ENCODE results near the gene THAP6.
"Not testable (repeated sequence)": the region's sequence is repeated elsewhere in the genome, so short reads cannot be mapped to it uniquely, and the experiment has no call there.

THAP6 gene

GRCh38 chr4:75505630-75506029 is 8.6 kb upstream of the THAP6 start:
- no peak overlapping the region for H3K4me3 ChIP-seq (ENCODE audit: low read length)
- H3K4me1 ChIP-seq (ENCODE audit: insufficient read depth, low read length): no peaks in the 10 kb centered on the region
- peaks cover 2% of the 10 kb centered on the region for H3K9me3 ChIP-seq (ENCODE audit: low read length)
- H2AFZ ChIP-seq (ENCODE audit: low read depth, low read length): no peak overlapping the region
- H3K27me3 ChIP-seq (ENCODE audit: insufficient read depth, low read length): no peaks in the 10 kb centered on the region
- H3K36me3 ChIP-seq (ENCODE audit: insufficient read depth, low read length): peaks cover 32% of the 10 kb centered on the region

- not testable (repeated sequence) for H3K9me3 ChIP-seq (ENCODE audit: low read length); H3K27me3 ChIP-seq (ENCODE audit: insufficient read depth, low read length); H2AFZ ChIP-seq (ENCODE audit: low read depth, low read length); H3K4me3 ChIP-seq (ENCODE audit: low read length)
- H3K4me1 ChIP-seq (ENCODE audit: insufficient read depth, low read length): peaks cover 20% of the 10 kb centered on the region
- H3K36me3 ChIP-seq (ENCODE audit: insufficient read depth, low read length): peaks cover 25% of the 10 kb centered on the region
Measured at GRCh38 chr4:75509592-75509991, 4.7 kb upstream of the THAP6 start.

- H3K27me3 ChIP-seq (ENCODE audit: insufficient read depth, low read length): no peaks in the 10 kb centered on the region
- peaks cover 16% of the 10 kb centered on the region for H3K36me3 ChIP-seq (ENCODE audit: insufficient read depth, low read length)
- H3K4me3 ChIP-seq (ENCODE audit: low read length): peak overlapping the region; percentile 3
- no peak overlapping the region for H2AFZ ChIP-seq (ENCODE audit: low read depth, low read length)
- peaks cover 28% of the 10 kb centered on the region for H3K4me1 ChIP-seq (ENCODE audit: insufficient read depth, low read length)
- H3K9me3 ChIP-seq (ENCODE audit: low read length): peaks cover 2% of the 10 kb centered on the region
Measured at GRCh38 chr4:75511841-75512240, 2.4 kb upstream of the THAP6 start.

GRCh38 chr4:75512386-75513211 is 1.7 kb upstream of the THAP6 start:
- Histone ChIP-seq H3K27me3 (ENCODE audit: insufficient read depth, low read length) (no peaks in the 10 kb centered on the region), H3K9me3 (ENCODE audit: low read length) (peaks cover 2% of the 10 kb centered on the region), H3K4me3 (ENCODE audit: low read length) (peak overlapping the region; percentile 90), H3K4me1 (ENCODE audit: insufficient read depth, low read length) (peaks cover 28% of the 10 kb centered on the region), H3K36me3 (ENCODE audit: insufficient read depth, low read length) (peaks cover 18% of the 10 kb centered on the region), H2AFZ (ENCODE audit: low read depth, low read length) (no peak overlapping the region)

GRCh38 chr4:75513526-75514130 is 645 bp upstream of the THAP6 start:
- Histone ChIP-seq H2AFZ (ENCODE audit: low read depth, low read length) (peak overlapping the region; percentile 89), H3K27me3 (ENCODE audit: insufficient read depth, low read length) (no peaks in the 10 kb centered on the region), H3K4me3 (ENCODE audit: low read length) (peak overlapping the region; percentile 90), H3K9me3 (ENCODE audit: low read length) (peaks cover 2% of the 10 kb centered on the region), H3K4me1 (ENCODE audit: insufficient read depth, low read length) (peaks cover 28% of the 10 kb centered on the region), H3K36me3 (ENCODE audit: insufficient read depth, low read length) (peaks cover 22% of the 10 kb centered on the region)

- Histone ChIP-seq H3K9me3 (ENCODE audit: low read length) (peaks cover 3% of the 10 kb centered on the region), H3K36me3 (ENCODE audit: insufficient read depth, low read length) (peaks cover 28% of the 10 kb centered on the region), H3K4me3 (ENCODE audit: low read length) (peak overlapping the region; percentile 90), H2AFZ (ENCODE audit: low read depth, low read length) (peak overlapping the region; percentile 89), H3K27me3 (ENCODE audit: insufficient read depth, low read length) (no peaks in the 10 kb centered on the region), H3K4me1 (ENCODE audit: insufficient read depth, low read length) (peaks cover 28% of the 10 kb centered on the region)
Measured at GRCh38 chr4:75514949-75515612, 808 bp downstream of the THAP6 start.

GRCh38 chr4:75516144-75516543 is 1.9 kb downstream of the THAP6 start:
- peaks cover 28% of the 10 kb centered on the region for H3K4me1 ChIP-seq (ENCODE audit: insufficient read depth, low read length)
- no peak overlapping the region for H3K4me3 ChIP-seq (ENCODE audit: low read length)

GRCh38 chr4:75519452-75519851 is 5.2 kb downstream of the THAP6 start:
- H3K36me3 ChIP-seq (ENCODE audit: insufficient read depth, low read length): peaks cover 44% of the 10 kb centered on the region
- H3K27me3 ChIP-seq (ENCODE audit: insufficient read depth, low read length); H3K4me1 ChIP-seq (ENCODE audit: insufficient read depth, low read length); H2AFZ ChIP-seq (ENCODE audit: low read depth, low read length); H3K9me3 ChIP-seq (ENCODE audit: low read length); H3K4me3 ChIP-seq (ENCODE audit: low read length): not testable (repeated sequence)

More at GRCh38 chr4:75516144-75516543, 1.9 kb downstream of the THAP6 start:
- peaks cover 29% of the 10 kb centered on the region for H3K36me3 ChIP-seq (ENCODE audit: insufficient read depth, low read length)
- no peaks in the 10 kb centered on the region for H3K27me3 ChIP-seq (ENCODE audit: insufficient read depth, low read length)
- H2AFZ ChIP-seq (ENCODE audit: low read depth, low read length): no peak overlapping the region
- H3K9me3 ChIP-seq (ENCODE audit: low read length): peaks cover 3% of the 10 kb centered on the region

- Histone ChIP-seq H2AFZ (ENCODE audit: low read depth, low read length) (no peak overlapping the region), H3K36me3 (ENCODE audit: insufficient read depth, low read length) (peaks cover 62% of the 10 kb centered on the region), H3K27me3 (ENCODE audit: insufficient read depth, low read length) (no peaks in the 10 kb centered on the region), H3K4me1 (ENCODE audit: insufficient read depth, low read length) (no peaks in the 10 kb centered on the region), H3K4me3 (ENCODE audit: low read length) (no peak overlapping the region), H3K9me3 (ENCODE audit: low read length) (no peaks in the 10 kb centered on the region)
Measured at GRCh38 chr4:75525086-75525485, 10.8 kb downstream of the THAP6 start.

GRCh38 chr4:75525910-75526309 is 11.6 kb downstream of the THAP6 start:
- no peaks in the 10 kb centered on the region for H3K27me3 ChIP-seq (ENCODE audit: insufficient read depth, low read length)
- H2AFZ ChIP-seq (ENCODE audit: low read depth, low read length): no peak overlapping the region
- no peaks in the 10 kb centered on the region for H3K9me3 ChIP-seq (ENCODE audit: low read length)
- no peak overlapping the region for H3K4me3 ChIP-seq (ENCODE audit: low read length)
- peaks cover 67% of the 10 kb centered on the region for H3K36me3 ChIP-seq (ENCODE audit: insufficient read depth, low read length)
- no peaks in the 10 kb centered on the region for H3K4me1 ChIP-seq (ENCODE audit: insufficient read depth, low read length)

GRCh38 chr4:75527482-75527881 is 13.2 kb downstream of the THAP6 start:
- Histone ChIP-seq H3K9me3 (ENCODE audit: low read length) (peaks cover 2% of the 10 kb centered on the region), H3K4me3 (ENCODE audit: low read length) (no peak overlapping the region), H3K4me1 (ENCODE audit: insufficient read depth, low read length) (no peaks in the 10 kb centered on the region), H2AFZ (ENCODE audit: low read depth, low read length) (no peak overlapping the region), H3K27me3 (ENCODE audit: insufficient read depth, low read length) (no peaks in the 10 kb centered on the region), H3K36me3 (ENCODE audit: insufficient read depth, low read length) (peaks cover 74% of the 10 kb centered on the region)

GRCh38 chr4:75530556-75531322 is 16.5 kb downstream of the THAP6 start:
- Histone ChIP-seq H3K9me3 (ENCODE audit: low read length) (peaks cover 5% of the 10 kb centered on the region), H3K36me3 (ENCODE audit: insufficient read depth, low read length) (peaks cover 51% of the 10 kb centered on the region), H3K27me3 (ENCODE audit: insufficient read depth, low read length) (no peaks in the 10 kb centered on the region), H2AFZ (ENCODE audit: low read depth, low read length) (no peak overlapping the region), H3K4me1 (ENCODE audit: insufficient read depth, low read length) (no peaks in the 10 kb centered on the region), H3K4me3 (ENCODE audit: low read length) (no peak overlapping the region)
